Epidermal melanocyte (primary cell): ENCODE measurements around the gene RNF138.
"Not testable (repeated sequence)": the region's sequence is repeated elsewhere in the genome, so short reads cannot be mapped to it uniquely, and the experiment has no call there.

Source experiments
- DNase-seq: peaks from one replicate; pipeline ENCODE4 v3.0.0; 2011; ENCODE audit warnings: low spot score; ENCODE audit not compliant: insufficient read length

RNF138 gene

DNA sequence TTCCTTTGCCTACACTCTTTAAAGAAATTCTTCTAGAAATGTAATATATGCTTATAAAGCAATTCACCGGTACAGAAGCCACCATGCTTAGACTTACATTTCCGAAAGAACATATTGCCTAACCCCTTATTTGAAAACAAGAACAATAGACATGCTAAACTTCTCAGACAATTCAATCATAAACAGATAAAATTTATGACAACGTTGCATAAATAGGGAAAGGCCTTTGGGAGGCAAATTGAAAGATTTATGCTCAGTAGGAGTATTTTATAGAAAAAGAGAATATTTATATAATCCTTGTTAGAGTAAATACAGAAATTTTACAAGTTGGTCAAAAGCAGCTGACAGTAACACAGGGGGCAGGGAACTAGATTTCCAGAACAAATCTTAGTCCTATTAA is 82.0 kb downstream of the RNF138 start:
- no peak for DNase-seq

- no peak for DNase-seq
Measured at GRCh38 chr18:32174719-32175118, 83.0 kb downstream of the RNF138 start.

DNA sequence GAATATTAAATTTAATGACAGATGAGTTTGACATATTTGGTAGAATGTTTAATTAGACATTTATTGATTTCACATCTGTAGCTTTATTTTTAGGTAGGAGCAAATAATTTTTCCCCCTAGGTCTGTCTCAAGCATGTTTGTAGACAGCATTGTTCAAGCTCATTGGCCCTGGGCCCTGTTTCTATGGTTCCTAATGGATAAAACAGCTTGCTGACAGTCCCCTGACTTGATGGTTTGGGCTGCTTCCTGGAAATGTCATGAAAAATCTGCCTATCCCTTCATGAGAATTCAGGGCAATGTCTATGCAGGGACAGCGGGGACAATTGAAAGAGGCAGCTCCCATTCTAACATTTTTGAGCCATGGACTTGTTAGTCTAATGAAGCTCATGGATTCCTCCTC is 83.6 kb downstream of the RNF138 start:
- DNase-seq, result no peak

GRCh38 chr18:32176745-32177144 is 85.1 kb downstream of the RNF138 start:
- not testable (repeated sequence) for DNase-seq

DNA sequence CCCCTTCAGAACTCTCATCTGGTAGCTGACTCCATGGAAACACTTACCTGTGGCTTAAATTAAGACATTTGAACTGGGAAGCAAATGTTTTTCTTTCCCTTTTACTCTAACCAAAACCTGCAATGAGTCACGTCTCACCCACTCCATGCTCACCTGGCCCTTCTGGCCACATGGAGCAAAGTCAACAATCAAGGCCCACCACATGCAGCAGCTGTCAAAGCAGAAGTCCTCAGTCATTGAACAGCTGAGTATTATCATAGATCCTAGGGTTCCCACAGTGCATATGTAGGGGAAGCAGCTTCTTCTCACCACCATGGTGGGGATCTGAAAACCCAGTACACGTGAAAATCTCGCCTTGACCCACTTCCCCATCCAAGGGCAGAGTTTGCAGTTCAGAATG is 85.9 kb downstream of the RNF138 start:
- no peak for DNase-seq
